Fibroblast of lung (primary cell): ENCODE measurements around the gene NPSR1. TPM values are rescaled to one million over a fixed set of nuclear protein-coding genes. Genes with fewer than 3 reads are reported as not detected.
"Not testable (repeated sequence)": the region's sequence is repeated elsewhere in the genome, so short reads cannot be mapped to it uniquely, and the experiment has no call there.

Source experiments
- DNase-seq, 2 donors: peaks; one replicate each; pipeline versions ENCODE4 v3.0.0 to v3.0.0-alpha.2; 2010; ENCODE audit warnings: low read depth in 2 of 2
- H2AFZ ChIP-seq: 2 replicates; pipeline ENCODE4 v1.5.1; 2012; ENCODE audit warnings: low read length, control low read depth, inconsistent platforms
- H3K27ac ChIP-seq: 2 replicates; pipeline ENCODE4 v1.5.1; 2011; ENCODE audit warnings: low read length, control low read depth; ENCODE audit not compliant: insufficient read depth
- H3K27me3 ChIP-seq: 2 replicates; pipeline ENCODE4 v1.5.1; 2011; ENCODE audit warnings: mild to moderate bottlenecking, low read length; ENCODE audit not compliant: control insufficient read depth, insufficient read depth
- H3K36me3 ChIP-seq: 2 replicates; pipeline ENCODE4 v1.5.1; 2011; ENCODE audit warnings: low read length; ENCODE audit not compliant: control insufficient read depth, insufficient read depth
- H3K4me1 ChIP-seq: 2 replicates; pipeline ENCODE4 v1.5.1; 2011; ENCODE audit warnings: low read length; ENCODE audit not compliant: control insufficient read depth, insufficient read depth; ENCODE audit errors: extremely low read depth
- H3K4me2 ChIP-seq: 2 replicates; pipeline ENCODE4 v1.5.1; 2011; ENCODE audit warnings: low read length, control low read depth; ENCODE audit not compliant: insufficient read depth; ENCODE audit errors: extremely low read depth
- H3K4me3 ChIP-seq, 4 experiments: fragments of 200-600 bp in 1 of 4; sonication (generic) in 1 of 4; replicated peaks in 1 of 4; 2 replicates each; pipeline ENCODE4 v1.5.1; 2011 to 2016; ENCODE audit warnings: low read length in 4 of 4, low read depth in 3 of 4, mild to moderate bottlenecking in 3 of 4, control low read depth in 2 of 4, inconsistent platforms in 1 of 4, mixed read lengths in 1 of 4; ENCODE audit not compliant: insufficient read depth in 1 of 4; ENCODE audit errors: control extremely low read depth in 1 of 4
- H3K79me2 ChIP-seq: 2 replicates; pipeline ENCODE4 v1.5.1; 2012; ENCODE audit warnings: mild to moderate bottlenecking, low read length, inconsistent platforms; ENCODE audit not compliant: control insufficient read depth, insufficient read depth
- H3K9ac ChIP-seq: 2 replicates; pipeline ENCODE4 v1.5.1; 2011; ENCODE audit warnings: mild to moderate bottlenecking, low read length, control low read depth; ENCODE audit not compliant: insufficient read depth
- H3K9me3 ChIP-seq: 2 replicates; pipeline ENCODE4 v1.5.1; 2012; ENCODE audit warnings: low read depth, low read length; ENCODE audit not compliant: control insufficient read depth, insufficient read depth
- H4K20me1 ChIP-seq: 2 replicates; pipeline ENCODE4 v1.5.1; 2011; ENCODE audit warnings: low read length; ENCODE audit not compliant: control insufficient read depth, insufficient read depth; ENCODE audit errors: extremely low read depth
- EZH2 ChIP-seq: IDR thresholded peaks from 2 replicates; pipeline ENCODE4 v1.5.1; 2012; ENCODE audit warnings: low read length, control low read depth, mild to moderate bottlenecking; ENCODE audit errors: missing control alignments
- polyA plus RNA-seq, 2 donors: library from polyadenylated mRNA; depleted of rRNA in 1 of 2; stranded (reverse) in 1 of 2; unstranded in 1 of 2; fragments of >200 nt; gene quantifications; 2 replicates each; pipeline ENCODE4 v1.2.1, GENCODE V29; 2011 to 2012; ENCODE audit warnings: missing spikeins in 1 of 2
- total RNA-seq: library from RNA; depleted of rRNA; stranded (reverse); fragments of >200 nt; gene quantifications from 2 replicates; pipeline ENCODE4 v1.2.1, GENCODE V29; 2014
- TF ChIP-seq, protein P1 (sequence below), 2 donors: IDR thresholded peaks in 1 of 2; conservative IDR thresholded peaks in 1 of 2; 1 replicate in 1 of 2; 2 replicates in 1 of 2; pipeline ENCODE4 v1.5.1; 2011 to 2012; ENCODE audit warnings: low read length in 2 of 2, control low read depth in 1 of 2, inconsistent platforms in 1 of 2, low read depth in 1 of 2, mild to moderate bottlenecking in 1 of 2

NPSR1 gene
- total and polyA plus RNA-seq, 2 donors (not counting 1 experiment from before 2014, with no cell fraction given) = not detected

DNA sequence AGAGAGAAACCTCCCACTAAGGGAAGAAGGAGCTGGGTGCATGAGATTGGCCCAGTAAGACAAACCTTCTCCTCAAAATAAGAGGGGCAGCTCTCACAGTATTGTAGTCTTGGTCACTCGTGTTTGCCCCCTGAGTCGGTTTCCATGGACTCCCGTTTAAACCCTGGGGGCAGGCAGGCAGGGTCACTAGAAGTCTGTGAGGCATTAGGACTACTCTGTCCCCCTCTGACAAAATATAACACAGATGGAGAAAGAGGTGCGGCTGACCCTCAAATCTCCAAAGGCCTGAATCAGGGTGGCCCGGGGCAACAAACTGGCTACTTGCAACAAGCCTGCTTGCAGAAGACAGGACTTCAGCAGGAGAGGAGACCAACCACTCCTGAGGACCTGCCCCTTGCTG, 210.6 kb downstream of the NPSR1 start:
- H2AFZ ChIP-seq, H3K27ac ChIP-seq, H3K36me3 ChIP-seq, H3K4me2 ChIP-seq, H3K4me3 ChIP-seq, H3K27me3 ChIP-seq, H4K20me1 ChIP-seq, H3K79me2 ChIP-seq, H3K9ac ChIP-seq, DNase-seq, H3K9me3 ChIP-seq, H3K4me1 ChIP-seq: not testable (repeated sequence)

DNA sequence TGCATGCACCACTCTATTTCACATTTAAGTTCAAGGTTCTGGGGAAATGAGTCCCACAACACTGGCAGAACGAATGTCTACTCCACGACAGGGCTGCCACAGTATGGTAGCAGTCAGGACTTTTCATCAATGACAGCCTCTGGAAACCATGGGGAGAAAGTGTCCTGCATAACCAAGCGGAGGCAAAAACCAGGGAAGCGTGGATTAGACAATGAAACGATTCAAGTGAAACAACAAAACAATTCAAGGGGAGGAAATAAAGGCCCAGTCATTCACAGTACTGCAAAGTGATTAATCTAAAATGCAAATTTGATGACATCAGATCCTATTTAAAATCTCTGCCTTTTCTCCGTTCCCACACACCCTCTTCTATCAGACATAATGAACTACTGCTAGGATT, 211.0 kb downstream of the NPSR1 start:
- Histone ChIP-seq H3K4me2 (no peak overlapping the region), H2AFZ (no peak overlapping the region), H3K4me3 (no peak overlapping the region), H3K79me2 (no peaks in the 10 kb centered on the region), H3K27ac (no peak overlapping the region), H3K27me3 (no peaks in the 10 kb centered on the region), H3K9me3 (no peaks in the 10 kb centered on the region), H3K36me3 (no peaks in the 10 kb centered on the region), H3K4me1 (no peaks in the 10 kb centered on the region), H4K20me1 (no peaks in the 10 kb centered on the region), H3K9ac (no peak overlapping the region)
- TF ChIP-seq, protein P1, sequence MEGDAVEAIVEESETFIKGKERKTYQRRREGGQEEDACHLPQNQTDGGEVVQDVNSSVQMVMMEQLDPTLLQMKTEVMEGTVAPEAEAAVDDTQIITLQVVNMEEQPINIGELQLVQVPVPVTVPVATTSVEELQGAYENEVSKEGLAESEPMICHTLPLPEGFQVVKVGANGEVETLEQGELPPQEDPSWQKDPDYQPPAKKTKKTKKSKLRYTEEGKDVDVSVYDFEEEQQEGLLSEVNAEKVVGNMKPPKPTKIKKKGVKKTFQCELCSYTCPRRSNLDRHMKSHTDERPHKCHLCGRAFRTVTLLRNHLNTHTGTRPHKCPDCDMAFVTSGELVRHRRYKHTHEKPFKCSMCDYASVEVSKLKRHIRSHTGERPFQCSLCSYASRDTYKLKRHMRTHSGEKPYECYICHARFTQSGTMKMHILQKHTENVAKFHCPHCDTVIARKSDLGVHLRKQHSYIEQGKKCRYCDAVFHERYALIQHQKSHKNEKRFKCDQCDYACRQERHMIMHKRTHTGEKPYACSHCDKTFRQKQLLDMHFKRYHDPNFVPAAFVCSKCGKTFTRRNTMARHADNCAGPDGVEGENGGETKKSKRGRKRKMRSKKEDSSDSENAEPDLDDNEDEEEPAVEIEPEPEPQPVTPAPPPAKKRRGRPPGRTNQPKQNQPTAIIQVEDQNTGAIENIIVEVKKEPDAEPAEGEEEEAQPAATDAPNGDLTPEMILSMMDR (conservative IDR thresholded peaks at IDR 0.05 in 1 of 2, IDR thresholded peaks at IDR 0.05 in 1 of 2; ENCODE audit: low read depth in 1 of 2, low read length in 2 of 2) = no peak
- no peak for TF ChIP-seq EZH2
- DNase-seq = no peak

DNA sequence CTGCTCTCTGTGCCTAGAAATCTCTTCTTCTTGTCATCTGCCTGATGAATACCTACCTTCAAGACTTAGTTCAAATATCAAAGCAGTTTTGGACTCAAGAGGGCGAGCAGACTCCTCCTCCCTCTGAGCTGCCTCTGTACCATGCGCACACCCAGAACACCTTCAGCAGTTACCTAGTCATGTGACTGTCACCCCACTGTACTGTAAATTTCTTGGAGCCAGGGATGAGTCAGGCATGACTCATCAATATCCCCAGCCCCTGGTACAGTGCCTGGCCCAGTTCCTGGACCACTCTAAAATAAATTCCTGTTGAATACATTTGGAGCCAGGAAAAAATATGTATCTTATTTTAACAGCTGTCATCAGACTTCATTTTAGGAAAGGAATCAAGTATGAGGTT, 212.0 kb downstream of the NPSR1 start:
- not testable (repeated sequence) for H3K36me3 ChIP-seq, H3K79me2 ChIP-seq, H3K9me3 ChIP-seq, H3K27me3 ChIP-seq, H4K20me1 ChIP-seq, H3K4me2 ChIP-seq, H3K4me1 ChIP-seq, H3K9ac ChIP-seq, H3K27ac ChIP-seq, DNase-seq, H3K4me3 ChIP-seq, H2AFZ ChIP-seq

- not testable (repeated sequence) for H2AFZ ChIP-seq, H3K4me3 ChIP-seq, H3K9ac ChIP-seq, DNase-seq, H3K27me3 ChIP-seq, H3K36me3 ChIP-seq, H3K79me2 ChIP-seq, H3K9me3 ChIP-seq, H3K4me2 ChIP-seq, H3K4me1 ChIP-seq, H3K27ac ChIP-seq, H4K20me1 ChIP-seq
Observed at GRCh38 chr7:34874329-34874728, 216.3 kb downstream of the NPSR1 start.
